OCI-LY1 (cell line): Measurements from ENCODE around the gene FAM9B.

Experiments used
- H2AFZ ChIP-seq: fragments of 200-600 bp; sonication (generic), shearing (Covaris generic); 2 replicates; pipeline ENCODE4 v1.6.0; 2014; ENCODE audit warnings: antibody characterized with exemption, mild to moderate bottlenecking, low read length
- H3F3A ChIP-seq: fragments of 200-600 bp; sonication (generic), shearing (Covaris generic); 2 replicates; pipeline ENCODE4 v1.6.0; 2014; ENCODE audit warnings: mild to moderate bottlenecking, antibody characterized with exemption, low read length, moderate library complexity; ENCODE audit not compliant: insufficient read depth
- H3K27ac ChIP-seq: fragments of 200-600 bp; sonication (generic); 2 replicates; pipeline ENCODE4 v1.5.1; 2014; ENCODE audit warnings: low read length, mixed run types, mild to moderate bottlenecking, low read depth; ENCODE audit not compliant: poor library complexity, severe bottlenecking
- H3K27me3 ChIP-seq: fragments of 200-600 bp; sonication (generic); 2 replicates; pipeline ENCODE4 v1.6.0; 2014; ENCODE audit warnings: antibody characterized with exemption, mild to moderate bottlenecking, low read length, moderate library complexity; ENCODE audit not compliant: insufficient read depth
- H3K36me3 ChIP-seq: fragments of 200-600 bp; sonication (generic); 2 replicates; pipeline ENCODE4 v1.6.1; 2014; ENCODE audit warnings: mild to moderate bottlenecking, antibody characterized with exemption, low read length, moderate library complexity, mixed read lengths; ENCODE audit not compliant: insufficient read depth
- H3K4me1 ChIP-seq: fragments of 200-600 bp; sonication (generic); 2 replicates; pipeline ENCODE4 v1.5.1; 2014; ENCODE audit warnings: mild to moderate bottlenecking, low read length, moderate library complexity; ENCODE audit not compliant: insufficient read depth, severe bottlenecking
- H3K4me2 ChIP-seq: fragments of 200-600 bp; sonication (generic), shearing (Covaris generic); 2 replicates; pipeline ENCODE4 v1.6.1; 2014; ENCODE audit warnings: low read length
- H3K4me3 ChIP-seq: fragments of 200-600 bp; sonication (generic); 2 replicates; pipeline ENCODE4 v1.5.1; 2014; ENCODE audit warnings: low read length, low read depth, mild to moderate bottlenecking, mixed read lengths; ENCODE audit not compliant: poor library complexity, severe bottlenecking
- H3K79me2 ChIP-seq: fragments of 200-600 bp; shearing (Covaris generic); 2 replicates; pipeline ENCODE4 v1.6.1; 2016; ENCODE audit warnings: mixed run types, low read length, mixed read lengths; ENCODE audit not compliant: insufficient read depth
- H3K9ac ChIP-seq: fragments of 200-600 bp; sonication (generic), shearing (Covaris generic); 2 replicates; pipeline ENCODE4 v1.6.1; 2014; ENCODE audit warnings: mild to moderate bottlenecking, low read length, mixed read lengths
- H3K9me2 ChIP-seq: fragments of 200-600 bp; sonication (generic), shearing (Covaris generic); 2 replicates; pipeline ENCODE4 v1.6.1; 2014; ENCODE audit warnings: low read depth, mild to moderate bottlenecking, low read length, mixed read lengths
- H3K9me3 ChIP-seq: fragments of 200-600 bp; shearing (Covaris generic); 2 replicates; pipeline ENCODE4 v1.6.1; 2014; ENCODE audit warnings: low read length, mixed read lengths
- H4K20me1 ChIP-seq: fragments of 200-600 bp; sonication (generic), shearing (Covaris generic); 2 replicates; pipeline ENCODE4 v1.6.0; 2016; ENCODE audit warnings: mild to moderate bottlenecking, low read length; ENCODE audit not compliant: insufficient read depth
- CTCF ChIP-seq: fragments of 200-600 bp; sonication (generic), shearing (Covaris generic); IDR thresholded peaks from 2 replicates; pipeline ENCODE4 v1.5.1; 2017; ENCODE audit warnings: mild to moderate bottlenecking, antibody characterized with exemption, low read length, moderate library complexity, mixed read lengths
- EZH2 ChIP-seq: fragments of 200-600 bp; sonication (generic), shearing (Covaris generic); IDR thresholded peaks from 2 replicates; pipeline ENCODE4 v1.8.0; 2017; ENCODE audit warnings: borderline replicate concordance, mixed run types, mild to moderate bottlenecking, antibody characterized with exemption, low read length, moderate library complexity, mixed read lengths

FAM9B gene

GRCh38 chrX:9038244-9038643, 4.3 kb upstream of the FAM9B start:
- Histone ChIP-seq H3K9me3 (no peaks in the 10 kb centered on the region), H3K27ac (no peak overlapping the region), H3K9me2 (no peaks in the 10 kb centered on the region), H2AFZ (no peak overlapping the region), H3F3A (no peaks in the 10 kb centered on the region), H3K27me3 (no peaks in the 10 kb centered on the region), H3K4me1 (peaks cover 14% of the 10 kb centered on the region), H4K20me1 (no peaks in the 10 kb centered on the region), H3K4me3 (no peak overlapping the region), H3K9ac (no peak overlapping the region), H3K79me2 (no peaks in the 10 kb centered on the region), H3K4me2 (no peak overlapping the region), H3K36me3 (no peaks in the 10 kb centered on the region)
- TF ChIP-seq CTCF: no peak
- TF ChIP-seq EZH2: no peak

- Histone ChIP-seq H3K9ac (no peak overlapping the region), H3K4me1 (peaks cover 14% of the 10 kb centered on the region), H3K27ac (no peak overlapping the region), H3K9me2 (no peaks in the 10 kb centered on the region), H3K4me2 (no peak overlapping the region), H4K20me1 (no peaks in the 10 kb centered on the region), H3F3A (no peaks in the 10 kb centered on the region), H3K4me3 (no peak overlapping the region), H2AFZ (no peak overlapping the region), H3K27me3 (no peaks in the 10 kb centered on the region), H3K36me3 (no peaks in the 10 kb centered on the region), H3K79me2 (no peaks in the 10 kb centered on the region), H3K9me3 (no peaks in the 10 kb centered on the region)
- TF ChIP-seq CTCF: no peak
- TF ChIP-seq EZH2: no peak
These were observed 3.4 kb upstream of the FAM9B start for GRCh38 chrX:9037296-9037695.

GRCh38 chrX:9033586-9033985, 341 bp downstream of the FAM9B start:
- peaks cover 44% of the 10 kb centered on the region for H3K4me1 ChIP-seq
- H4K20me1 ChIP-seq: no peaks in the 10 kb centered on the region
- H3K27me3 ChIP-seq: no peaks in the 10 kb centered on the region
- no peak overlapping the region for H2AFZ ChIP-seq
- H3F3A ChIP-seq: no peaks in the 10 kb centered on the region
- no peak overlapping the region for H3K27ac ChIP-seq
- no peaks in the 10 kb centered on the region for H3K36me3 ChIP-seq
- H3K4me3 ChIP-seq: no peak overlapping the region
- H3K9ac ChIP-seq: no peak overlapping the region
- TF ChIP-seq CTCF: no peak
- TF ChIP-seq EZH2: no peak
- H3K9me2 ChIP-seq: no peaks in the 10 kb centered on the region
- no peak overlapping the region for H3K4me2 ChIP-seq
- no peaks in the 10 kb centered on the region for H3K9me3 ChIP-seq
- no peaks in the 10 kb centered on the region for H3K79me2 ChIP-seq
